ENCODE data around the gene CBX4. TPM values are rescaled to one million over a fixed set of nuclear protein-coding genes. Genes with fewer than 3 reads are reported as not detected.

Gene CBX4
- total RNA-seq, 6 donors from 2014 or later, result 17.0 to 33.3 (median 25.0) TPM

DNA sequence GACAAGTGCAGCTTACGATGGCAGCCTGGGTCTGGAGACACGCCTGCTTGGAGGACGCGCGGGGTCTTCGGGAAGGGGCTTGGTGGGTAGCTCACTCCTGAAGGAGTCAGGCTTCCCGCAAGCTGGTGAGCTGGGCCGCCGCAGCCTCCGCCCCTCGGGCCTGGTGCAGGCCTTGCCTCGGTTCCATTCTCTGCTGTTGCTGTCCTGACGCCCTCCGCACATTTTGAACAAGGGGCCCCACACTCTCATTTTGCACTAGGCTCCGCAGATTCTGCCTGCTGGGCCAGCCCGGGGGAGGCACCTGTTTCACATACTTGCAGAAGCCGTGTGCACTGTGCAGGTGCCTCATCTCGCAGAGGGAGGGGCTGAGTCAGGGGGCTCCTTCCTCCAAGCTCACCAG, 31.9 kb upstream of the CBX4 start:
- H3K27ac ChIP-seq, result no peak overlapping the region
- no peaks in the 10 kb centered on the region for H3K36me3 ChIP-seq
- no peaks in the 10 kb centered on the region for H3K4me1 ChIP-seq
- no peaks in the 10 kb centered on the region for H3K27me3 ChIP-seq
- H3K4me3 ChIP-seq, result no peak overlapping the region
- 95 to 99% methylated on average over 11 to 18 of the region's 18 CpGs for WGBS, 2 donors
- ATAC-seq (ENCODE audit: low FRiP score in 2 of 2) (no peak), DNase-seq (peak in 1 of 2 donors; percentile 73)
- TF ChIP-seq EP300 (IDR thresholded peaks at IDR 0.05), result no peak
- TF ChIP-seq CTCF (IDR thresholded peaks at IDR 0.05), result no peak
- TF ChIP-seq POLR2AphosphoS5 (IDR thresholded peaks at IDR 0.05), result no peak
- TF ChIP-seq POLR2A (IDR thresholded peaks at IDR 0.05), result no peak
- no peaks in the 10 kb centered on the region for H3K9me3 ChIP-seq

DNA sequence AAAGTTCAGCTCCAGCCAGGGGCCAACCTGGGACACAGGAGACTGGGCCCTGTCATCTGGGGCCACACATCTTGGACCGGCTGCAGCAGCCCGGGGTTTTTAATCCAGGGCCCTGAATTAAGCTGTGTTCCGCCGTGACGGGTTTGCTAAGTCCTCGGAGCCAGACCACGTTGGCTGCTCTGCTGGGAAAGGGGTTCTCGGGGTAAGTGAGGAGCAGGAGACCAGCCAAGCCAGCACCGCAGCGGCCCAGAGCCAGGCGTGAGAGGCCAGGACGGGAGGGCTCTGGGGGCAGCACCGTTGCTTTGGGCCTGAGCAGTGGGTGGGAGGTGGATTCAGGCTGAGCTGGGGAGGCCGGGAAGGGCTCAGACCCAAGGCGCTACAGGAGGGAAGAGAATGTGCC, 31.3 kb upstream of the CBX4 start:
- Histone ChIP-seq H3K36me3 (no peaks in the 10 kb centered on the region), H3K27me3 (no peaks in the 10 kb centered on the region), H3K9me3 (no peaks in the 10 kb centered on the region), H3K27ac (no peak overlapping the region), H3K4me3 (no peak overlapping the region), H3K4me1 (no peaks in the 10 kb centered on the region)
- 93 to 96% methylated on average over 11 to 15 of the region's 15 CpGs for WGBS, 2 donors
- no peak for TF ChIP-seq POLR2AphosphoS5 (IDR thresholded peaks at IDR 0.05)
- no peak for TF ChIP-seq CTCF (IDR thresholded peaks at IDR 0.05)
- TF ChIP-seq POLR2A (IDR thresholded peaks at IDR 0.05), result no peak
- no peak for TF ChIP-seq EP300 (IDR thresholded peaks at IDR 0.05)
- ATAC-seq (ENCODE audit: low FRiP score in 2 of 2) (peak in 1 of 2 donors; percentile 41), DNase-seq (no peak)

- Histone ChIP-seq H3K27ac (no peak overlapping the region), H3K27me3 (no peaks in the 10 kb centered on the region), H3K4me3 (no peak overlapping the region), H3K9me3 (no peaks in the 10 kb centered on the region), H3K4me1 (no peaks in the 10 kb centered on the region), H3K36me3 (no peaks in the 10 kb centered on the region)
- ATAC-seq (ENCODE audit: low FRiP score in 2 of 2) (no peak), DNase-seq (no peak)
- TF ChIP-seq CTCF (IDR thresholded peaks at IDR 0.05) (no peak), POLR2A (IDR thresholded peaks at IDR 0.05) (no peak)
- WGBS, 2 donors, result 81% methylated on average over 11 of the region's 11 CpGs
Observed at GRCh38 chr17:79866791-79867518, 27.7 kb upstream of the CBX4 start.

GRCh38 chr17:79865351-79866210, 26.3 kb upstream of the CBX4 start:
- ATAC-seq (ENCODE audit: low FRiP score in 2 of 2), result no peak
- WGBS, 2 donors, result 74 to 79% methylated on average over 14 to 18 of the region's 18 CpGs
- no peak overlapping the region for H3K4me3 ChIP-seq
- no peak for DNase-seq
- H3K4me1 ChIP-seq, result no peaks in the 10 kb centered on the region
- no peaks in the 10 kb centered on the region for H3K36me3 ChIP-seq
- no peak overlapping the region for H3K27ac ChIP-seq
- H3K9me3 ChIP-seq, result no peaks in the 10 kb centered on the region
- TF ChIP-seq POLR2A (IDR thresholded peaks at IDR 0.05) (no peak), POLR2AphosphoS5 (IDR thresholded peaks at IDR 0.05) (no peak), CTCF (IDR thresholded peaks at IDR 0.05) (no peak)
- H3K27me3 ChIP-seq, result no peaks in the 10 kb centered on the region

All from upper lobe of left lung (tissue), 6 donors.